SK-N-SH (cell line): ENCODE results near the gene UQCR10. TPM values are rescaled to one million over a fixed set of nuclear protein-coding genes. Genes with fewer than 3 reads are reported as not detected.

ENCODE experiments used
- CTCF ChIA-PET: fragments of 300-600, 350-600 bp; formaldehyde crosslinking; extraction: SDS; loops from one replicate; lab custom pipeline; 2021; lab: Yijun Ruan, JAX
- POLR2A ChIA-PET: fragments of 350-600 bp; sonication (Branson Sonifier 250); formaldehyde crosslinking; extraction: SDS; loops from one replicate; lab custom pipeline; 2020; ENCODE audit warnings: antibody characterized with exemption, inconsistent platforms; lab: Yijun Ruan, JAX
- DNase-seq: peaks from one replicate; pipeline ENCODE4 v3.0.0; 2012
- H2AFZ ChIP-seq: fragments of 200-600 bp; sonication (generic); 2 replicates; pipeline ENCODE4 v1.8.1; 2016; ENCODE audit warnings: antibody characterized with exemption, mild to moderate bottlenecking, low read depth
- H3F3A ChIP-seq: fragments of 200-600 bp; sonication (generic); replicated peaks from 2 replicates; pipeline ENCODE3; 2016; ENCODE audit warnings: antibody characterized with exemption, mild to moderate bottlenecking; ENCODE audit not compliant: insufficient read depth
- H3K27ac ChIP-seq, 2 experiments: fragments of 200-500 bp in 1 of 2; fragments of 200-600 bp in 1 of 2; sonication (Bioruptor generic) in 1 of 2; sonication (generic), shearing (Covaris generic) in 1 of 2; 2 replicates each; pipeline versions ENCODE4 v1.5.1 to v1.6.1; 2014 to 2016; ENCODE audit warnings: low read depth in 2 of 2, inconsistent platforms in 1 of 2, low read length in 1 of 2, mild to moderate bottlenecking in 1 of 2, mixed read lengths in 1 of 2
- H3K27me3 ChIP-seq: fragments of 200-600 bp; sonication (generic), shearing (Covaris generic); 2 replicates; pipeline ENCODE4 v1.6.1; 2016; ENCODE audit warnings: mixed run types; ENCODE audit not compliant: insufficient read depth
- H3K36me3 ChIP-seq, 2 experiments: fragments of 200-500 bp in 1 of 2; fragments of 200-600 bp in 1 of 2; sonication (Bioruptor generic) in 1 of 2; sonication (generic) in 1 of 2; replicated peaks in 1 of 2; 2 replicates each; pipeline versions ENCODE3 to v1.5.1; 2014 to 2016; ENCODE audit warnings: low read length in 1 of 2, mild to moderate bottlenecking in 1 of 2; ENCODE audit not compliant: insufficient read depth in 2 of 2, control insufficient read depth in 1 of 2
- H3K4me1 ChIP-seq, 2 experiments: fragments of 200-500 bp in 1 of 2; fragments of 200-600 bp in 1 of 2; sonication (Bioruptor generic) in 1 of 2; sonication (generic), shearing (Covaris generic) in 1 of 2; 2 replicates each; pipeline versions ENCODE4 v1.5.1 to v1.6.1; 2014 to 2016; ENCODE audit warnings: low read depth in 1 of 2, low read length in 1 of 2, mixed run types in 1 of 2; ENCODE audit not compliant: insufficient read depth in 2 of 2, control insufficient read depth in 1 of 2
- H3K4me2 ChIP-seq: fragments of 200-600 bp; sonication (generic), shearing (Covaris generic); 2 replicates; pipeline ENCODE4 v1.6.1; 2017; ENCODE audit warnings: mixed run types
- H3K4me3 ChIP-seq, 2 experiments: fragments of 200-500 bp in 1 of 2; fragments of 200-600 bp in 1 of 2; sonication (Bioruptor generic) in 1 of 2; sonication (generic), shearing (Covaris generic) in 1 of 2; 2 replicates each; pipeline versions ENCODE4 v1.5.1 to v1.8.1; 2014 to 2016; ENCODE audit warnings: low read depth in 2 of 2, inconsistent platforms in 1 of 2, low read length in 1 of 2, mild to moderate bottlenecking in 1 of 2, mixed read lengths in 1 of 2, moderate library complexity in 1 of 2
- H3K79me2 ChIP-seq: fragments of 200-600 bp; sonication (generic); 2 replicates; pipeline ENCODE4 v1.8.1; 2017; ENCODE audit warnings: mild to moderate bottlenecking; ENCODE audit not compliant: insufficient read depth
- H3K9ac ChIP-seq: fragments of 200-600 bp; sonication (generic); 2 replicates; pipeline ENCODE4 v1.6.1; 2017; ENCODE audit warnings: mixed run types
- H3K9me2 ChIP-seq: fragments of 200-600 bp; sonication (generic); 2 replicates; pipeline ENCODE4 v1.6.1; 2017; ENCODE audit warnings: mixed run types
- H3K9me3 ChIP-seq: fragments of 200-600 bp; sonication (generic); 2 replicates; pipeline ENCODE4 v1.6.1; 2017; ENCODE audit warnings: mixed run types, mild to moderate bottlenecking, moderate library complexity
- H4K20me1 ChIP-seq: fragments of 200-600 bp; sonication (generic); 2 replicates; pipeline ENCODE4 v1.6.1; 2017; ENCODE audit warnings: mild to moderate bottlenecking, mixed run types; ENCODE audit not compliant: insufficient read depth
- CTCF ChIP-seq: fragments of 200-600 bp; sonication (generic); IDR thresholded peaks from 2 replicates; pipeline ENCODE4 v1.6.1; 2017; ENCODE audit warnings: antibody characterized with exemption, mild to moderate bottlenecking, moderate library complexity
- ELF1 ChIP-seq: IDR thresholded peaks from 2 replicates; pipeline ENCODE4 v1.4.0; 2012
- EP300 ChIP-seq, 2 experiments: IDR thresholded peaks; 2 replicates each; pipeline versions ENCODE4 v1.4.0 to v1.6.1; 2012; ENCODE audit warnings: borderline replicate concordance in 1 of 2, low read depth in 1 of 2, low read length in 1 of 2
- EZH2phosphoT487 ChIP-seq: fragments of 200-600 bp; sonication (generic); IDR thresholded peaks from 2 replicates; pipeline ENCODE4 v1.6.1; 2017; ENCODE audit warnings: low read depth, mixed run types, mild to moderate bottlenecking, antibody characterized with exemption, moderate library complexity, borderline replicate concordance
- FOSL2 ChIP-seq: IDR thresholded peaks from 2 replicates; pipeline ENCODE4 v1.4.0; 2012; ENCODE audit warnings: low read depth, mild to moderate bottlenecking, moderate library complexity, borderline replicate concordance
- FOXJ3 ChIP-seq: sonication (generic); formaldehyde crosslinking; IDR thresholded peaks from 2 replicates; pipeline ENCODE4 v1.5.1; 2020; ENCODE audit warnings: mild to moderate bottlenecking, missing genetic modification reagents
- IRF3 ChIP-seq: fragments of 150-350 bp; IDR thresholded peaks from 2 replicates; pipeline ENCODE4 v1.6.1; 2016; ENCODE audit warnings: mild to moderate bottlenecking, low read depth, low read length
- NFIC ChIP-seq: IDR thresholded peaks from 2 replicates; pipeline ENCODE4 v1.4.0; 2012; ENCODE audit warnings: borderline replicate concordance
- PBX3 ChIP-seq: IDR thresholded peaks from 2 replicates; pipeline ENCODE4; 2012
- RAD21 ChIP-seq: IDR thresholded peaks from 2 replicates; pipeline ENCODE4 v1.6.1; 2012; ENCODE audit warnings: mild to moderate bottlenecking, low read length
- RCOR1 ChIP-seq: fragments of 150-350 bp; IDR thresholded peaks from 2 replicates; pipeline ENCODE4 v1.6.1; 2017; ENCODE audit warnings: antibody characterized with exemption, low read length
- RXRA ChIP-seq: IDR thresholded peaks from 2 replicates; pipeline ENCODE4 v1.4.0; 2012; ENCODE audit warnings: low read depth, mild to moderate bottlenecking, borderline replicate concordance
- SIN3A ChIP-seq: IDR thresholded peaks from 2 replicates; pipeline ENCODE4 v1.6.1; 2012; ENCODE audit warnings: low read depth, mild to moderate bottlenecking, low read length, moderate library complexity, borderline replicate concordance
- SMC3 ChIP-seq: IDR thresholded peaks from 2 replicates; pipeline ENCODE4 v1.6.1; 2012; ENCODE audit warnings: low read depth, low read length, improper control_type of control experiment
- TCF12 ChIP-seq: IDR thresholded peaks from 2 replicates; pipeline ENCODE4 v1.4.0; 2012
- USF1 ChIP-seq: IDR thresholded peaks from 2 replicates; pipeline ENCODE4 v1.4.0; 2012; ENCODE audit warnings: low read depth, borderline replicate concordance
- USF2 ChIP-seq: fragments of 150-350 bp; IDR thresholded peaks from 2 replicates; pipeline ENCODE4 v1.6.1; 2017; ENCODE audit warnings: antibody characterized with exemption, low read length, low read depth, borderline replicate concordance
- WGBS: methylation state at CpG from one replicate; pipeline ENCODE4 v1.1.6; 2017; ENCODE audit warnings: low lambda C conversion rate; 5-methylcytosine and 5-hydroxymethylcytosine counted together
- polyA plus RNA-seq, 3 experiments: library from polyadenylated mRNA; depleted of rRNA; stranded (reverse); fragments of >200 nt; gene quantifications; 2 replicates each; pipeline ENCODE4 v1.2.3, GENCODE V29; 2012

The UQCR10 gene
- polyA plus RNA-seq, 1 of the 3 experiments (the other 2 are of a cell fraction), result 248 TPM

- peaks cover 5% of the 10 kb centered on the region for H3F3A ChIP-seq
- no peaks in the 10 kb centered on the region for H3K9me3 ChIP-seq
- no peaks in the 10 kb centered on the region for H3K9me2 ChIP-seq
- no peak for DNase-seq
- TF ChIP-seq SMC3 (no peak), RAD21 (no peak), CTCF (no peak), EP300 (IDR thresholded peaks at IDR 0.05; ENCODE audit: borderline replicate concordance in 1 of 2, low read depth in 1 of 2, low read length in 1 of 2) (no peak), RXRA (no peak), EZH2phosphoT487 (no peak), RCOR1 (no peak), ELF1 (no peak), TCF12 (no peak), SIN3A (no peak), FOXJ3 (no peak), FOSL2 (no peak), USF2 (no peak), IRF3 (no peak), PBX3 (no peak), NFIC (no peak), USF1 (no peak)
- ChIA-PET CTCF (interaction anchor here (0.7 kb wide), 1 partner anchor 35 kb away, joined by 4 read pairs; no protein-coding TSS in a partner anchor), POLR2A (no interaction called here)
- peaks cover 13 to 44% of the 10 kb centered on the region in 2 experiments for H3K36me3 ChIP-seq
- H2AFZ ChIP-seq, result no peak overlapping the region
- 91% methylated on average over 9 of the region's 9 CpGs for WGBS
- no peaks in the 10 kb centered on the region for H3K4me1 ChIP-seq
- H4K20me1 ChIP-seq, result no peaks in the 10 kb centered on the region
- H3K4me2 ChIP-seq, result no peak overlapping the region
- no peak overlapping the region for H3K4me3 ChIP-seq
- H3K79me2 ChIP-seq, result no peaks in the 10 kb centered on the region
- no peaks in the 10 kb centered on the region for H3K27me3 ChIP-seq
- no peak overlapping the region for H3K27ac ChIP-seq
- no peak overlapping the region for H3K9ac ChIP-seq
These were observed 20.3 kb downstream of the UQCR10 start for GRCh38 chr22:29787371-29787980.
